Jurkat, Clone E6-1 (cell line): ENCODE data around the gene CYP2J2.
"Not testable (repeated sequence)": the region's sequence is repeated elsewhere in the genome, so short reads cannot be mapped to it uniquely, and the experiment has no call there.

Source experiments
- DNase-seq: peaks from one replicate; pipeline ENCODE4 v3.0.0-alpha.2; 2011; ENCODE audit warnings: low read depth, low spot score
- H3K4me3 ChIP-seq: 2 replicates; pipeline ENCODE4 v1.5.1; 2011; ENCODE audit warnings: mild to moderate bottlenecking, low read length, control low read depth, moderate library complexity

The CYP2J2 gene

DNA sequence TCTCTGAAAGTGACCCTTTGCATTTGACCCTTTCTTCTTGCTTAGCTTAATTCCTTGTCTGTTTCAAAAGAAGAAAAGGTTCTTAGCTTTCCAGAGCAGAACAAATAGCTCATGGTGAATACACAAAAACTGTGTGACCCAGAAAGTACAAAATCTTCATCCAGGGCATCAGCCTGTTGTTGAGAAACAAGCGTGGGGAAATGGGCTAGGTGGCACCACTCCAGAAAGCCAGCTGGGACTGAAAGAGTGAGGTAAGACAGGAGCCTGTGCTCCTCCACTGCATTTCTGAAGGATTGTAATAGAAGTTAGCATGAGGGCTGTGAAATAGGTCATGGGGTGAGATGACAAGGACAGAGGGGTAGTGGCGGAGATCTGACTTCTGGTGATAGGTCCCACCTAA, 45.8 kb downstream of the CYP2J2 start:
- DNase-seq = no peak
- H3K4me3 ChIP-seq = no peak overlapping the region

GRCh38 chr1:59879996-59880505, 46.5 kb downstream of the CYP2J2 start:
- no peak for DNase-seq
- no peak overlapping the region for H3K4me3 ChIP-seq

- DNase-seq = peak; percentile 77
- no peak overlapping the region for H3K4me3 ChIP-seq
These were observed 47.0 kb downstream of the CYP2J2 start for GRCh38 chr1:59879574-59879973.

GRCh38 chr1:59878370-59878769, 48.2 kb downstream of the CYP2J2 start:
- no peak overlapping the region for H3K4me3 ChIP-seq
- no peak for DNase-seq

- no peak for DNase-seq
- no peak overlapping the region for H3K4me3 ChIP-seq
These were observed 49.4 kb downstream of the CYP2J2 start for GRCh38 chr1:59877108-59877682.

- H3K4me3 ChIP-seq = no peak overlapping the region
- DNase-seq = no peak
These were observed 54.8 kb downstream of the CYP2J2 start for GRCh38 chr1:59871746-59872145.

- no peak for DNase-seq
- H3K4me3 ChIP-seq = no peak overlapping the region
These were observed 60.1 kb downstream of the CYP2J2 start for GRCh38 chr1:59866462-59866861.

- no peak overlapping the region for H3K4me3 ChIP-seq
- DNase-seq = no peak
These were observed 68.8 kb downstream of the CYP2J2 start for GRCh38 chr1:59857679-59858354.

DNA sequence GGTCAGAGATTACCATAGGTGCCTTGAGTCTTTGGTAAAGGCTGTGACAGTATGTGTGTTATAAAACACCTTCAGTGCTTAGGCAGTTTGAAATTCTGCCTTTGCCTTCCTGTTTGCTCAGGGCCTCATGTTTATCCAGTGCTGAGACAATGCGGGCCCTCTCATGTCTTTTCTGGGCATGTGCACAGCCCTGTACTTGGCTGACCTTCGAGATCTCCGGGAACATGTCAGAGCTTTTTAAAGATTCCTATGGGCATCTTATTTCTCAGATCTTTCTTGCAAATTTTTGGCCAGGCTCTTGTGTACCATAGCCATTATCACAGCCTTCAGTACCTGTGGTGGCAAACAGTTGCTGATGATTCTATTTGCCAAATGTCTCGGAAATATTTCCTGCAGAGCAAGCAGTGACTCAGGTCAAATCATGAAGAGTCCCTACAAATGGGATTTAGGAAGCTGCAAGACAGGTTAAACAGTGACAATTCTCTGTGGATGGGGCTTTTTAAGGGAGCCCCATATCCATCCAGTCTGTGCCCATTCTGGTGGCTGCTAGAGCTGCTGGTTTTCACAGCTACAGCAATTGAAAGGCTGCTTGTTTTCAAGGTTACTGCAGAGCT, 69.7 kb downstream of the CYP2J2 start:
- no peak for DNase-seq
- H3K4me3 ChIP-seq = no peak overlapping the region

DNA sequence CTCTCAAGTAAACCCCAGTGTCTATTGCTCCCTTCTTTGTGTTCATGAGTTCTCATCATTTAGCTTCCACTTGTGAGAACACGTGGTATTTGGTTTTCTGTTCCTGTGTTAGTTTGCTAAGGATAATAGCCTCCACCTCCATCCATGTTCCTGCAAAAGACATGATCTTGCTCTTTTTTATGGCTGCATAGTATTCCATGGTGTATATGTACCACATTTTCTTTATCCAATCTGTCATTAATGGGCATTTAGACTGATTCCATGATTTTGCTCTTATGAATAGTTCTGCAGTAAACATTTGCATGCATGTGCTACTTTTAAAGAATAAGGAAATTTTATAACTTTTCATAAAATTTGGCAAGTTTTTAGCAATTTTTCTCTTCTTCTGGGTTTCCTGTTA, 71.3 kb downstream of the CYP2J2 start:
- not testable (repeated sequence) for DNase-seq, H3K4me3 ChIP-seq

- DNase-seq = no peak
These were observed 74.5 kb downstream of the CYP2J2 start for GRCh38 chr1:59852117-59852516.

GRCh38 chr1:59846895-59847282, 79.7 kb downstream of the CYP2J2 start:
- DNase-seq = no peak
- no peak overlapping the region for H3K4me3 ChIP-seq

More at GRCh38 chr1:59852117-59852516, 74.5 kb downstream of the CYP2J2 start:
- H3K4me3 ChIP-seq = no peak overlapping the region

- no peak for DNase-seq
- H3K4me3 ChIP-seq = no peak overlapping the region
These were observed 80.2 kb downstream of the CYP2J2 start for GRCh38 chr1:59846209-59846894.

DNA sequence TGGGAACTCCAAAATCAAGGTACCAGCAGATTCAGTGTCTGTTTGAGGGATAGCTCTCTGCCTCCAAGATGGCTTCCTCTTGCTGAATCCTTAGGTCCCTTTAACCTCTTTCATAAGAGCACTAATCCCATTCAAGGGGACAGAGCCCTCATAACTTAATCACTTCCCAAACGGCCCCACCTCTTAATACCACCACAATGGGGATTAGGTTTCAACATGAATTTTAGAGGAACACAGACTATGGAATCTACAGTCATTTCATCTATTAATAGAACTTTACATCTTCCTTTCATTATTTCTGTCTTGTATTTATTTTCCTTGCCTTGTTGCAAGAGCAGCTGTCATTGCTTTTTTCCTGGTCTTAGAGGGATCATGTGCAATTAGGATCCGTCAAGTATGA, 81.5 kb downstream of the CYP2J2 start:
- H3K4me3 ChIP-seq = no peak overlapping the region
- DNase-seq = no peak
